EL (cell line): ENCODE measurements around the gene HOXD13.

Experiments
- DNase-seq: peaks from one replicate; pipeline ENCODE4 v3.0.0-alpha.2; 2016

The HOXD13 gene

GRCh38 chr2:176136374-176137251 is 44.1 kb downstream of the HOXD13 start:
- DNase-seq = peak; percentile 57

DNA sequence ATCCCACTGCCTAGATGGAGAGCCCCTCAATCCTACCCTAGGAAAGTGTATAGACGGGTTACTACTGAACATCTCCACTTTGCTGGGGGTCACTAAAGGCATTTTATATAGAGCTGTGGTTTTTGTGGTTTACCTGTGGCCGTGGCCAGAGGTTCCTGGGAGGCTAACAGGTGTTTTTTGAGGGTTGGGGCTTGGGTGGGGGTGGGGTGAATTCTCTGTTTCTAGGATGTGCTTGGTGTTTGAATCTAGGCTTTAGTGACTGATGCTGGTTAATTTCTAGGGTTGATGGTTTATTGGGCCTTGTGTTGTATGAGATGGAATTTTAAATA is 44.7 kb downstream of the HOXD13 start:
- no peak for DNase-seq

GRCh38 chr2:176137906-176138305 is 45.4 kb downstream of the HOXD13 start:
- no peak for DNase-seq

DNA sequence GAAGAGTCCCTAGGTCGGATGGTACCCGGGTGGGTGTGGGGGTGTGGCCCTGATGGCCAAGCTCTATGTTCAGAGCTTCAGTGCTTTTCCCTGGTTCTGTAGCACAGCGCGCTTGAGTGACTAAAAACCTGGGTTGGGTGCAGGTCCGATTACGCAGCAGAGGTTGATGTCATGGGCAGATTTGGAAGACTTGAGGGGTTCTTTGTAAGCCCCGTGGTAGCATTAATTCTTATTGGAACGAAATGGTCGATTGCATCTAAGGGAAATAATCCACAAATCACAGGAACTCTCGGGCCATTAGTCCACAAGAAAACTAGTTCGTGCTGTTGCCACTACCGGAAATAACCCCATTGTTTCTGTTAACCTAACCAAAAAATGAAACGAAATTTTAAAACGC is 46.0 kb downstream of the HOXD13 start:
- DNase-seq = no peak

GRCh38 chr2:176138923-176139660 is 46.6 kb downstream of the HOXD13 start:
- DNase-seq = no peak

- no peak for DNase-seq
Observed at GRCh38 chr2:176139661-176140512, 47.4 kb downstream of the HOXD13 start.

GRCh38 chr2:176140513-176141317 is 48.2 kb downstream of the HOXD13 start:
- peak; percentile 75 for DNase-seq

GRCh38 chr2:176142281-176142680 is 49.8 kb downstream of the HOXD13 start:
- no peak for DNase-seq
